ENCODE measurements around the gene C11orf98. TPM values are rescaled to one million over a fixed set of nuclear protein-coding genes. Genes with fewer than 3 reads are reported as not detected.

C11orf98 gene
- total and polyA plus RNA-seq, 12 donors: 42.8 to 142 (median 54.7) TPM

- Histone ChIP-seq H3K4me3 (no peak overlapping the region), H3K36me3 (replicated peaks in 1 of 2) (peaks cover 0 to 17% of the 10 kb centered on the region in 2 donors), H3K27ac (peak overlapping the region in 2 of 5 donors; percentile 34 to 65), H3K9me3 (replicated peaks in 1 of 3) (no peaks in the 10 kb centered on the region), H3K4me1 (replicated peaks in 1 of 2) (peaks cover 12 to 21% of the 10 kb centered on the region in 2 donors), H3K27me3 (no peaks in the 10 kb centered on the region)
- intact Hi-C loops (cut with DNase I): no loop called here
- TF ChIP-seq POLR2A (IDR thresholded peaks at IDR 0.05) (no peak), CTCF (IDR thresholded peaks at IDR 0.05) (peak; percentile 36 to 69 (median 61))
- peak; percentile 41 to 75 (median 66) for DNase-seq
- 43 to 54% (median 47%) methylated on average over 4 of the region's 4 CpGs for WGBS, 4 donors
Measured at GRCh38 chr11:62680825-62681240, 15.8 kb upstream of the C11orf98 start.

DNA sequence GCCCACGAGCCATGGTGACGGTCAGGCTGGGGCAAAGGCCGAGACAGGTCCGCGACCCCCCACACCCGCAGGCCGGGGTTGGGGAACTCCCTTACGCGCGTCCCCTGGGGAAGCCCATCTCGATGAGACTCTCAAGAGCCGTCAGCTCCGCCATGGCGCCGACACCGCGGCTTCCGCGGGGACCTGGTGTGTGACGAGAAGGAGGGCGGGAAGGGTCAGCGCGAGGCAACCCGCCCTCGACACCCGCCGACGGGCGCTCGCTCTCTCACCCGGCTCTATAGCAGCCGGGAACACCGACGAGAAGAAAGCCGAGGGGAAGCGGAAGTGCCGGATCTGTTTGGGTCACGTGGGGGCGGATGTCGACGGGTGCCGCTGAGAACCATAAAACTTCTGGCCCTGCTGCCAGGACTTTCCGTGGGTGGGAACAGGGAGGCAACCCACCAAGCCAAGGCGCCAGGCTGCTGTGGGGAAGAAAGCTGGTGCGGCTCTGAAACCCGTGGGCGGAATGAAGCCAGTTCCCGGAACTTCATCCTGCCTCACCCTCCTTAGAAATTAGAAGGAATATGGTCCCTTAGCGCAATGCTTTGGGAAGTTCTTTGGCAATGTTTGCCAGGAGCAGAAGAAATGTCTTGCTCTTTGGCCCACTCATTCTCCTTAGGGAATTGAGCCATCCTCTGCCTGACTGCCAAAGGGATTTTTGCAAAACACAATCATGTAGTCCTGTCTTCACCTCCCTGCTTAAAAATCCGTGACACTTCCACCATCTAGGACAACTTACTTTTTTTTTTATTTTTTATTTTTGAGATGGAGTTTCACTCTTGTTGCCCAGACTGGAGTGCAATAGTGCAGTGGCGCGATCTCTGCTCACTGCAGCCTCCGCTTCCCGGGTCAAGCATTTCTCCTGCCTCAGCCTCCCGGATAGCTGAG is 14.0 kb upstream of the C11orf98 start, which contains the start of gene UBXN1:
UBXN1 (minus strand) TSS at position 304 of the 927 bp plus-strand sequence; CDS start at position 154, 150 bp downstream.
- peaks cover 12 to 21% of the 10 kb centered on the region in 2 donors for H3K4me1 ChIP-seq (replicated peaks in 1 of 2)
- H3K27me3 ChIP-seq: no peaks in the 10 kb centered on the region
- peak within 1 kb of the TSS; percentile 73 to 92 (median 78) for H3K4me3 ChIP-seq
- H3K27ac ChIP-seq: peak within 1 kb of the TSS; percentile 58 to 91 (median 82)
- intact Hi-C loops (cut with DNase I): no loop called here
- TF ChIP-seq POLR2A (IDR thresholded peaks at IDR 0.05) (peak in 1 of 2 donors; percentile 71), CTCF (IDR thresholded peaks at IDR 0.05) (no peak)
- peak; percentile 87 to 94 (median 91) for DNase-seq
- WGBS, 4 donors: 7 to 18% (median 9%) methylated on average over 20 to 55 of the region's 55 CpGs
- H3K9me3 ChIP-seq (replicated peaks in 1 of 3): no peaks in the 10 kb centered on the region
- H3K36me3 ChIP-seq (replicated peaks in 1 of 2): peaks cover 0 to 27% of the 10 kb centered on the region in 2 donors

- intact Hi-C loops (cut with DNase I): no loop called here
- H3K4me1 ChIP-seq (replicated peaks in 1 of 2): peaks cover 12 to 24% of the 10 kb centered on the region in 2 donors
Measured at GRCh38 chr11:62678433-62678769, 13.4 kb upstream of the C11orf98 start.

More at GRCh38 chr11:62678433-62678769, 13.4 kb upstream of the C11orf98 start:
- no peaks in the 10 kb centered on the region for H3K9me3 ChIP-seq (replicated peaks in 1 of 3)
- H3K27me3 ChIP-seq: no peaks in the 10 kb centered on the region
- TF ChIP-seq CTCF (IDR thresholded peaks at IDR 0.05) (no peak), POLR2A (IDR thresholded peaks at IDR 0.05) (no peak)
- WGBS, 4 donors: 1 to 7% (median 4%) methylated on average over 4 to 16 of the region's 16 CpGs
- peaks cover 0 to 27% of the 10 kb centered on the region in 2 donors for H3K36me3 ChIP-seq (replicated peaks in 1 of 2)
- H3K4me3 ChIP-seq: peak overlapping the region; percentile 73 to 92 (median 78)
- peak overlapping the region; percentile 58 to 91 (median 82) for H3K27ac ChIP-seq
- DNase-seq: no peak

Data from adrenal gland (tissue), 12 donors.